ENCODE measurements around the gene EFEMP2. TPM values are rescaled to one million over a fixed set of nuclear protein-coding genes. Genes with fewer than 3 reads are reported as not detected.
A peak's percentile ranks its signal among the peaks of the same experiment; 100 is the strongest.
"Not testable (repeated sequence)": the region's sequence is repeated elsewhere in the genome, so short reads cannot be mapped to it uniquely, and the experiment has no call there.

EFEMP2 gene
- polyA plus RNA-seq, 5 donors: 107 to 194 (median 144) TPM

DNA sequence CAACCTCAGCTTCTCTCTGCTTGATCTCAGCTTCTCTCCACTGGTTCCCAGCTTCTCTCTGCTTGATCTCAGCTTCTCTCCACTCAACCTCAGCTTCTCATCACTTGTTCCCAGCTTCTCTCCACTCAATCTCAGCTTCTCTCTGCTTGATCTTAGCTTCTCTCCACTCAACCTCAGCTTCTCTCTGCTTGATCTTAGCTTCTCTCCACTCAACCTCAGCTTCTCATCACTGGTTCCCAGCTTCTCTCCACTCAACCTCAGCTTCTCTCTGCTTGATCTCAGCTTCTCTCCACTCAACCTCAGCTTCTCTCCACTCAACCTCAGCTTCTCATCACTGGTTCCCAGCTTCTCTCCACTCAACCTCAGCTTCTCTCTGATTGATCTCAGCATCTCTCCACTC is 40.4 kb downstream of the EFEMP2 start:
- not testable (repeated sequence) for DNase-seq

DNA sequence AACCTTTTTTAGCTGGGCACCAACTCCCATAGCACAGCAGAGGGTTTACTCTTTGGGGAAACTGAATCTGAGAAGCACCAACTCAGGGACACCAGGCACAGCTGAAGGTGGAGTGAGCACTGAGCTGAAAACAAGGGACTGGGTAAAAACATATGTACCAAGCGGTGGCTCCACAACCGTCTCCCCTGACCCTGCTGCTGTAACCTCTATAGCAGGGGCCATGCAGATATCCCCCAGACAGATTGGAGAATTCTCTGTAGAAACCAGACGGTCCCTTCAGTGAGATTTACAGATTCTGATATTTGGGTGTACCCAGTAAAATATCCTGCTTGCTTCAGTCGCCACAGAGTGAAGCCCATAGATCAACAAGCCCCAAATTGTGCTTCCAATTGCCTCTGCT is 43.1 kb downstream of the EFEMP2 start:
- DNase-seq: no peak

DNA sequence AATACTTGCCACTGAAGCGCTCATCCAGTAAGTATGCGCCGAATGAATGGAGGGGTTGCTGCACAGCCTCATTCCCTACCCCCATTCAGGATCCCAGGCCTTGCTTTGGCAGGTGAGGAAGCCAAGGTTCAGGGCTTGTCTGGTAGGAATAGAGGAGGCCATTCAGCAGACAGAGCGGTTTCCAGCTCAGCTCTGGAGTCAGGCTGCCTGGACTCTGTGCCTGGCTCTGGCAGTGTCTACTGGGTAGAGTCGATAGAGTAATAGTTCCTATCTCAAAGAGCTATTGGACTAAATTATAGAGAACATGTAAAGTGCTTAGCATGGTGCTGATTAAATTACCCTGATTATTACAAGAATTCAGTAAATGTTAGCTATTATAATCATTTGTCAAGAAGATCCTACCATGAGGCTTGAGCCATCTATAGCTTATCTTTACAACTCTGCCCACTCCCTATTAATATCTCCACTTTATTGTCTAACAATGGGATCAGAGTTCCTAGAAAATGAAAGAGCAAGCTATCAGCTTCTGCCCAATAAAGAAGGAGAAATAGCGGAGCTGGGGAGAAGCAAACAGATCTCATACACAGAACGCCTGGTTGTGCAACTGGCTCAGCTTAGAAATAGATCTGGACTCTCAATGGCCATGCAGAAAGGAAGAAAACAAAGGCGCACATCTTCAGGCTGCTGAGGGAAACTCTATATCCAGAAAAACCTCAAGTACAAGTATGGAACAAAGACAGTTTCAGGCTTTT is 45.4 kb downstream of the EFEMP2 start:
- DNase-seq: no peak

DNA sequence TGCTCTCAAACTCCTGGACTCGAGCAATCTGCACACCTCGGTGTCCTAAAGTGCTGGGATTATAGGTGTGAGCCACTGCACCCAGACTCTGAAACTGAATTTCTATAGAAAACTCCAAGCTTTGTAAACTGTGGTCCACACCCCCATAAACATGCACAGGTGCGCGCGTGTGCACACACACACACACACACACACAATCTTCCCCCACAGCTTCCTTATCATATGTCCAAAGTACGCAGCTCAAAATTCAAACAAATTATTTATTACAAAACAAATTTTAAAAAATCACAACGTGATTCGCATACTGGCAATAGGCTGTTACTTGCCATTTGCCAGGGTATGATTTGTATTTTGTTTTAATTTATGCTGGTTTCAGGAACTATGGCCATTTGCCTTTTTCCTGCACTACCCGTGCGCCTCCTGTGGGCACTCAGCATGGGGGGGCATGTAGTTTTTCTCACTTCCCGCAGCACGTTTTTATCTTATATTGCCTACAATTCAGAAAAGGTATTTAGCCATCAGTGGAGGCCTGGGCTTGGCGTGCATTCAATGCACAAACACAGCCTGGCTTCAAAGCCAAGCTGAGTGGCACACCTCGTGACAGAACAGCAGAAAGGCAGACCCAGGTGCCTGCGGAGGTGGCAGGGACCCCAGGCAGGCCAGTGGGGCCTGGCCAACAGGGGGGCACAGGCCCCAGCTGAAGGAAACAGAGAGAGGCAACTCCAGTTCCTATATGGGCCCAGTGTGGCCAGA is 49.6 kb downstream of the EFEMP2 start:
- DNase-seq: peak; percentile 25 to 29

DNA sequence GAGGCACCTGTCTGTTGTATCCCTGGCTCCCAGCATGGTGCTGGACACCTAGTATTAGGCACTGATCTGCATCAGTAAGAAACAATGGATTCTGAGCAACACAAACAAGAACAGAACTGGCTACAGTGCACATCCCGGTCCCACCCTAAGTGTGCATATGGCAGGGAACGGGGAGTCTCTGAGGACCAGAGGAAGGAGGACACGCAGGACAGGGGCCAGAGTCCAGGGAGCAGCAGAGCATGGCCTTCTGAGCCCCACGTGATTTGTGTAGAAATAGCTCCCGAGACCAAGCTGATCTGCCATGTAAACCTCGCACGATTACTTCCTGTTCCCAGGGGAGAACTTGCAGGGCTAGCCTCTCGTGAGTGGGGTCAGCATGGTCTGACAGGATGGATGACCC is 51.5 kb downstream of the EFEMP2 start:
- no peak for DNase-seq

DNA sequence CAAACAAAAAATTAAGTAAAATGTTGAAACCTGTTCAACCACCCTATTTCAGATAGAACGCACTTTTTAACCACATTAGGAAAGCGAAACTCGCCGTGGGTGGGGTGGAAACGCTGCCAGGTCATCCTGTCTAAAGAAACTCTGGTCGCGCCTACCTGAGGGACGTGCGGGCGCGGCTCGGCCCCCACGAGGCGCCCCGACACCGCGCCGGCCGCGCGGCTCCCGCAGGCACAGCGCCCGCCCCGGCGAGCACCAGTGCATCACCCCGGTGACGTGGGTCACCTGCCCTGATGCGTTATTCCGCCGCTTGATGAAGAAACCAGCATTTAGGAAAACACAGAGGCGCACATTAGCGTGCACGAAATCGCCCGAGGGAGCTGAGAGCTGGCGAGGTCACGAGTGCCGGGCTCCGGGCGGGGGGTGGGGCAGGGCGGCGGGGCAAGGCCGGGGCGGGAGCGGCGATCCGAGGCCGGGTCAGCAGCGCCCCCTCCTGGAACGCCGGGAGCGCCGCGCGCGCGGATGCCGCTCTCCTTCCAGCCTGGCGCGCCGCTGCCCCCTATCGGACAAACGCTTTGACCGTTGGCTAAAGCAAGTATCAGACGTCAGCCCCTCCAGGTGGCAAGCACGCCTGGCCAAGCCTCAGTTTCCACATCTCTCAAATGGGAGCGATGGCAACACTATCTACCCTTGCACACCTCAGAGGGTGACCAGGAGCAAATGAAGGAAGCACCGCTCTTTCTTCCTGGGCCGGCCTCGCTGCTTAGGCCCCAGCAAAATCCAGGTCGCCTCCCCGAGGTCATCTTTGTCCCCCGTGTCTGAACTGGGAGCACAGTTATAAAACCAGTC is 54.5 kb downstream of the EFEMP2 start:
- DNase-seq: peak; percentile 81 to 90

DNA sequence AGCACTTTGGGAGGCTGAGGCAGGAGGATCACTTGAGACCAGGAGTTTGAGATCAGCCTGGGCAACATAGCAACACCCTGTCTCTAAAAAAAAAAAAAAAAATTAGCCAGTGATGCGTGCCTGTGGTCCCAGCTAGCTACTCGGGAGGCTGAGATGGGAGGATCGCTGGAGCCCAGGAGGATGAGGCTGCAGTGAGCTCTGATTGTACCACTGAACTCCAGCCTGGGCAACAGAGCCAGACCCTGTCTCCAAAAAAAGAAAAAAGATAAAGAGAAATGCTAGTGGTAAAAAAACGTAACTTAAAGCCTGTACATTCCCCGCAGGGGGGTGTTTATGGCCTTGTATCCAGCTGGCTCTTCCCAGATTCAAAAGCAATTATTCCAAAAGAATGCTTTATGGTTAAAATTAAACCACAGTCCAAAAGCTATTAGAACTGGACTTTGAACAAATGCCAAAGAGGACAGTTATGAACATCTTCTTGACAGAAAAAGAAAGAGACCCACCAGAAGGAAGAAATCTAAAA is 55.2 kb downstream of the EFEMP2 start:
- DNase-seq: peak in 1 of 2 donors; percentile 55

DNA sequence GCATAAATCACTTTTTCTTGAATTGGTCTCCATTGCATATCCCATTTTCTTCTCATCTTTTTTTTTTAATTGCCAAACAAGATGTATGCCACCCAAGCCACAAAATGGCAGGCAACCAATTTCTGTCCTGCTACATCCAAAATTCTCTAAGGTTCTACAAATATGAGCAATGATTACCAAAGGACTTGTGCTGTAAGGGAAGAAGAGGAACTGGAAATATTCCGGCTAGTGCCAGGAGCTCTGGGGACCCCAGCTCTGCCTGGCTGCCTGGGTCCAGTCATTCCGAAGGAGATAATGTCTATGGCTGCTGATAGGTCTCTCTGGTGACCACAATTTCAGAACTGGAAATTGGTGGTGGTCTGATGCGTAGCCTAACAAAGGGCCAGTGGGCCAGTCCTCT is 55.9 kb downstream of the EFEMP2 start:
- no peak for DNase-seq

Other genes starting within 250 kb of the EFEMP2 start
- 10 to 100 TPM; 32.6 to 55.0 (median 40.6) TPM for gene SIPA1, start 234.7 kb downstream of the EFEMP2 start, polyA plus RNA-seq (ENCODE audit: insufficient read depth in 1 of 5, insufficient read length in 5 of 5, low replicate concordance in 1 of 5)
- gene RELA, start 209.9 kb downstream of the EFEMP2 start, polyA plus RNA-seq (ENCODE audit: insufficient read depth in 1 of 5, insufficient read length in 5 of 5, low replicate concordance in 1 of 5): 10 to 100 TPM; 43.0 to 68.0 (median 53.2) TPM
- 10 to 100 TPM; 52.2 to 68.8 (median 62.9) TPM for gene KAT5, start 160.5 kb downstream of the EFEMP2 start, polyA plus RNA-seq (ENCODE audit: insufficient read depth in 1 of 5, insufficient read length in 5 of 5, low replicate concordance in 1 of 5)
- gene RNASEH2C, start 152.0 kb downstream of the EFEMP2 start, polyA plus RNA-seq (ENCODE audit: insufficient read depth in 1 of 5, insufficient read length in 5 of 5, low replicate concordance in 1 of 5): 10 to 100 TPM; 32.4 to 67.8 (median 41.4) TPM
- 1 to 10 TPM; 2.2 to 4.2 (median 3.4) TPM for gene AP5B1, start 91.8 kb downstream of the EFEMP2 start, polyA plus RNA-seq (ENCODE audit: insufficient read depth in 1 of 5, insufficient read length in 5 of 5, low replicate concordance in 1 of 5)
- gene OVOL1, start 85.7 kb downstream of the EFEMP2 start, polyA plus RNA-seq (ENCODE audit: insufficient read depth in 1 of 5, insufficient read length in 5 of 5, low replicate concordance in 1 of 5): under 1 TPM; 0.07 to 0.60 (median 0.29) TPM
- gene SNX32, start 38.8 kb downstream of the EFEMP2 start, polyA plus RNA-seq (ENCODE audit: insufficient read depth in 1 of 5, insufficient read length in 5 of 5, low replicate concordance in 1 of 5): 1 to 10 TPM; 1.6 to 5.2 (median 3.1) TPM
- 100 to 1,000 TPM; 574 to 838 (median 723) TPM for gene CFL1, start 14.6 kb downstream of the EFEMP2 start, polyA plus RNA-seq (ENCODE audit: insufficient read depth in 1 of 5, insufficient read length in 5 of 5, low replicate concordance in 1 of 5)
- 10 to 100 TPM; 37.0 to 57.3 (median 48.7) TPM for gene MUS81, start 12.4 kb downstream of the EFEMP2 start, polyA plus RNA-seq (ENCODE audit: insufficient read depth in 1 of 5, insufficient read length in 5 of 5, low replicate concordance in 1 of 5)
- gene CTSW, start 7.0 kb upstream of the EFEMP2 start, polyA plus RNA-seq (ENCODE audit: insufficient read depth in 1 of 5, insufficient read length in 5 of 5, low replicate concordance in 1 of 5): 1 to 10 TPM; 2.6 to 6.3 (median 6.1) TPM
- 10 to 100 TPM; 72.3 to 87.4 (median 76.5) TPM for gene FIBP, start 15.7 kb upstream of the EFEMP2 start, polyA plus RNA-seq (ENCODE audit: insufficient read depth in 1 of 5, insufficient read length in 5 of 5, low replicate concordance in 1 of 5)
- gene CCDC85B, start 17.9 kb upstream of the EFEMP2 start, polyA plus RNA-seq (ENCODE audit: insufficient read depth in 1 of 5, insufficient read length in 5 of 5, low replicate concordance in 1 of 5): 10 to 100 TPM; 10.2 to 37.1 (median 11.4) TPM
- gene FOSL1, start 27.6 kb upstream of the EFEMP2 start, polyA plus RNA-seq (ENCODE audit: insufficient read depth in 1 of 5, insufficient read length in 5 of 5, low replicate concordance in 1 of 5): under 1 TPM in 3 of 5 donors, not detected in 2; 0.12 to 0.19 (median 0.13) TPM
- 10 to 100 TPM; 29.8 to 44.0 (median 38.6) TPM for gene C11orf68, start 46.3 kb upstream of the EFEMP2 start, polyA plus RNA-seq (ENCODE audit: insufficient read depth in 1 of 5, insufficient read length in 5 of 5, low replicate concordance in 1 of 5)
- 100 to 1,000 TPM in 1 of 5 donors, 10 to 100 TPM in 4; 66.5 to 143 (median 81.8) TPM for gene DRAP1, start 46.6 kb upstream of the EFEMP2 start, polyA plus RNA-seq (ENCODE audit: insufficient read depth in 1 of 5, insufficient read length in 5 of 5, low replicate concordance in 1 of 5)
- under 1 TPM; 0.21 to 0.62 (median 0.44) TPM for gene TSGA10IP, start 72.7 kb upstream of the EFEMP2 start, polyA plus RNA-seq (ENCODE audit: insufficient read depth in 1 of 5, insufficient read length in 5 of 5, low replicate concordance in 1 of 5)
- gene SART1, start 88.9 kb upstream of the EFEMP2 start, polyA plus RNA-seq (ENCODE audit: insufficient read depth in 1 of 5, insufficient read length in 5 of 5, low replicate concordance in 1 of 5): 10 to 100 TPM; 34.7 to 51.6 (median 40.9) TPM
- gene EIF1AD, start 129.4 kb upstream of the EFEMP2 start, polyA plus RNA-seq (ENCODE audit: insufficient read depth in 1 of 5, insufficient read length in 5 of 5, low replicate concordance in 1 of 5): 10 to 100 TPM; 25.8 to 28.0 (median 26.7) TPM
- 100 to 1,000 TPM; 200 to 305 (median 225) TPM for gene BANF1, start 129.7 kb upstream of the EFEMP2 start, polyA plus RNA-seq (ENCODE audit: insufficient read depth in 1 of 5, insufficient read length in 5 of 5, low replicate concordance in 1 of 5)
- 1 to 10 TPM in 2 of 5 donors, under 1 TPM in 2, not detected in 1; 0.30 to 1.8 (median 1.1) TPM for gene CST6, start 139.2 kb upstream of the EFEMP2 start, polyA plus RNA-seq (ENCODE audit: insufficient read depth in 1 of 5, insufficient read length in 5 of 5, low replicate concordance in 1 of 5)
- under 1 TPM in 1 of 5 donors, not detected in 4; 0.11 TPM for gene CATSPER1, start 153.7 kb upstream of the EFEMP2 start, polyA plus RNA-seq (ENCODE audit: insufficient read depth in 1 of 5, insufficient read length in 5 of 5, low replicate concordance in 1 of 5)
- under 1 TPM; 0.18 to 0.24 (median 0.19) TPM for gene GAL3ST3, start 176.4 kb upstream of the EFEMP2 start, polyA plus RNA-seq (ENCODE audit: insufficient read depth in 1 of 5, insufficient read length in 5 of 5, low replicate concordance in 1 of 5)
- gene SF3B2, start 179.6 kb upstream of the EFEMP2 start, polyA plus RNA-seq (ENCODE audit: insufficient read depth in 1 of 5, insufficient read length in 5 of 5, low replicate concordance in 1 of 5): 100 to 1,000 TPM; 168 to 227 (median 205) TPM
- 10 to 100 TPM; 44.7 to 57.6 (median 49.0) TPM for gene PACS1, start 197.5 kb upstream of the EFEMP2 start, polyA plus RNA-seq (ENCODE audit: insufficient read depth in 1 of 5, insufficient read length in 5 of 5, low replicate concordance in 1 of 5)

Data from right lung (tissue), 5 donors.